ENCODE data around the gene ZC3H15.

Gene ZC3H15

GRCh38 chr2:186551323-186552050 lies 65.4 kb downstream of the ZC3H15 start:
- DNase-seq = no peak

- no peak for DNase-seq
Observed at GRCh38 chr2:186554429-186554828, 68.4 kb downstream of the ZC3H15 start.

GRCh38 chr2:186554850-186555671 lies 69.0 kb downstream of the ZC3H15 start:
- DNase-seq = no peak

- no peak for DNase-seq
Observed at GRCh38 chr2:186558512-186559276, 72.6 kb downstream of the ZC3H15 start.
